Endothelial cell of umbilical vein (primary cell): Measurements from ENCODE around the gene SLC39A11. TPM values are rescaled to one million over a fixed set of nuclear protein-coding genes. Genes with fewer than 3 reads are reported as not detected.

Experiments
- BruUV-seq: library from RNA; stranded (reverse); fragments of 400-500 nt; replicated peaks from 2 replicates; lab custom pipeline; 2021; lab: Mats Ljungman, UMichigan
- CTCF ChIA-PET: fragments of 300-600, 350-600 bp; sonication (Branson Sonifier 250); formaldehyde crosslinking; loops from one replicate; lab custom pipeline; 2021; ENCODE audit warnings: antibody characterized with exemption, inconsistent platforms; lab: Charles Lee
- POLR2A ChIA-PET: fragments of 300-600, 350-600 bp; sonication (Branson Sonifier 250); formaldehyde crosslinking; loops from one replicate; lab custom pipeline; 2021; ENCODE audit warnings: antibody characterized with exemption, inconsistent platforms; lab: Charles Lee
- DNase-seq: peaks from one replicate; pipeline ENCODE4 v3.0.0-alpha.2; 2011; ENCODE audit warnings: low read depth, low spot score
- FAIRE-seq: peaks from 2 replicates; lab custom pipeline; 2011; peaks lifted over from hg19 to GRCh38; lab: Jason Lieb, UNC
- H2AFZ ChIP-seq: 2 replicates; pipeline ENCODE4 v1.6.0; 2012; ENCODE audit warnings: low read depth, low read length, control low read depth, inconsistent platforms
- H3K27ac ChIP-seq: 2 replicates; pipeline ENCODE4 v1.5.1; 2011; ENCODE audit warnings: low read depth, mild to moderate bottlenecking, control low read depth, low read length, moderate library complexity; ENCODE audit not compliant: insufficient read depth
- H3K27me3 ChIP-seq, 2 experiments: 2 replicates each; pipeline versions ENCODE4 v1.6.0 to v1.6.1; 2011; ENCODE audit warnings: low read length in 2 of 2, mixed read lengths in 1 of 2; ENCODE audit not compliant: control insufficient read depth in 2 of 2, insufficient read depth in 2 of 2
- H3K36me3 ChIP-seq, 2 experiments: 2 replicates in 1 of 2; 3 replicates in 1 of 2; pipeline ENCODE4 v1.5.1; 2011; ENCODE audit warnings: low read length in 2 of 2, mild to moderate bottlenecking in 1 of 2, moderate library complexity in 1 of 2; ENCODE audit not compliant: control insufficient read depth in 2 of 2, insufficient read depth in 2 of 2; ENCODE audit errors: extremely low read depth in 1 of 2
- H3K4me1 ChIP-seq: 3 replicates; pipeline ENCODE4 v1.5.1; 2011; ENCODE audit warnings: mild to moderate bottlenecking, low read length; ENCODE audit not compliant: control insufficient read depth, insufficient read depth; ENCODE audit errors: extremely low read depth
- H3K4me2 ChIP-seq: 2 replicates; pipeline ENCODE4 v1.6.1; 2011; ENCODE audit warnings: low read length, control low read depth, mixed read lengths; ENCODE audit not compliant: insufficient read depth
- H3K4me3 ChIP-seq, 3 experiments: fragments of 200-600 bp in 1 of 3; sonication (generic), shearing (Covaris generic) in 1 of 3; replicated peaks in 1 of 3; 2 replicates each; pipeline ENCODE4 v1.5.1; 2011 to 2016; ENCODE audit warnings: control low read depth in 3 of 3, low read length in 3 of 3, mild to moderate bottlenecking in 2 of 3, inconsistent platforms in 1 of 3, low read depth in 1 of 3, moderate library complexity in 1 of 3; ENCODE audit not compliant: insufficient read depth in 1 of 3
- H3K79me2 ChIP-seq: 2 replicates; pipeline ENCODE4 v1.6.0; 2012; ENCODE audit warnings: low read length, inconsistent platforms; ENCODE audit not compliant: control insufficient read depth, insufficient read depth
- H3K9ac ChIP-seq: replicated peaks from 2 replicates; pipeline ENCODE3; 2011; ENCODE audit warnings: low read length, control low read depth; ENCODE audit not compliant: insufficient read depth; ENCODE audit errors: extremely low read depth
- H3K9me1 ChIP-seq: replicated peaks from 3 replicates; pipeline ENCODE4 v1.6.0; 2011; ENCODE audit warnings: mild to moderate bottlenecking, low read length; ENCODE audit not compliant: control insufficient read depth, insufficient read depth; ENCODE audit errors: extremely low read depth
- H3K9me3 ChIP-seq: replicated peaks from 2 replicates; pipeline ENCODE4 v1.5.1; 2012; ENCODE audit warnings: low read length, inconsistent platforms; ENCODE audit not compliant: control insufficient read depth, insufficient read depth
- H4K20me1 ChIP-seq: replicated peaks from 2 replicates; pipeline ENCODE3; 2011; ENCODE audit warnings: mild to moderate bottlenecking, low read length; ENCODE audit not compliant: control insufficient read depth, insufficient read depth; ENCODE audit errors: extremely low read depth
- FOS ChIP-seq: IDR thresholded peaks from 2 replicates; pipeline ENCODE4 v1.6.1; 2011; ENCODE audit warnings: mild to moderate bottlenecking, low read length, moderate library complexity, borderline replicate concordance; ENCODE audit not compliant: insufficient read depth
- MYC ChIP-seq: IDR thresholded peaks from one replicate; pipeline ENCODE4 v1.6.1; 2011; ENCODE audit warnings: mild to moderate bottlenecking, low read depth, low read length
- dilution Hi-C: fragments of 300-500 bp; cut with MboI; formaldehyde crosslinking; loops from one replicate; pipeline ENCODE4 v1.15.0; 2019; ENCODE audit warnings: low sequenced_read_pairs; ENCODE audit not compliant: extremely low pct_ligation_motif_present
- intact Hi-C: fragments of 100-400 bp; cut with micrococcal nuclease; formaldehyde crosslinking; loops from one replicate; pipeline ENCODE4 v1.10.0; 2022
- polyA plus RNA-seq, 4 experiments: library from polyadenylated mRNA; depleted of rRNA in 3 of 4; stranded (reverse) in 3 of 4; unstranded in 1 of 4; fragments of >200 nt; gene quantifications; 2 replicates each; pipeline versions ENCODE4 v1.2.1 to v1.2.3, GENCODE V29; 2011 to 2012; ENCODE audit warnings: missing spikeins in 1 of 4
- total RNA-seq: library from RNA; stranded (reverse); gene quantifications from 2 replicates; pipeline ENCODE4 v1.2.3, GENCODE V29; 2021

The SLC39A11 gene
- total and polyA plus RNA-seq, 2 donors (not counting 3 experiments of a cell fraction or from before 2014, with no cell fraction given), result 8.1 to 11.9 TPM

DNA sequence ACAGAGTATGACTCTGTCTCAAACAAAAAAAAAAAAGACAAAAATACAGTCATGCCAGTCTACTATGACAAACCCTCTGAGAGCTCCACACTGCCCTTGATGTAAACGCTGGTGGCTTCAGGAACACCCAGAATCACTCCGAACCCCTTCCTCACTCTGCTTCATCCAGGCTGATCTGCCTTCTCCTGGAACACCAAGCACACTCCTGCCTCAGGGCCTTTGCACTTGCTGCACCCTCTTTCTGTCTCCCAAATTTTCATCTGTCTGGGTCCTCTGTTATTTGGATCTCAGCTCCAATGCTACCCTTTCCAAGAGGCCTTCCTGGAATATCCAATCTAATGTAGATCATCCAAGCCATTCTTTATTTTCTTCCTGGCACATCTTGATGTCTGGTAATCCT, 7.9 kb upstream of the SLC39A11 start:
- Histone ChIP-seq H3K9me3 (no peaks in the 10 kb centered on the region), H4K20me1 (no peaks in the 10 kb centered on the region), H3K79me2 (no peaks in the 10 kb centered on the region), H3K4me2 (no peak overlapping the region), H3K27me3 (peaks cover 0 to 3% of the 10 kb centered on the region in 2 experiments), H3K27ac (no peak overlapping the region), H2AFZ (no peak overlapping the region), H3K9me1 (no peaks in the 10 kb centered on the region), H3K36me3 (no peaks in the 10 kb centered on the region), H3K4me3 (no peak overlapping the region), H3K9ac (no peak overlapping the region), H3K4me1 (no peaks in the 10 kb centered on the region)
- no peak for TF ChIP-seq MYC
- no peak for FAIRE-seq
- intact Hi-C loops (no loop called here), dilution Hi-C loops (no loop called here)
- no TSS peak for BruUV-seq
- ChIA-PET CTCF (no interaction called here), POLR2A (no interaction called here)
- DNase-seq, result no peak

DNA sequence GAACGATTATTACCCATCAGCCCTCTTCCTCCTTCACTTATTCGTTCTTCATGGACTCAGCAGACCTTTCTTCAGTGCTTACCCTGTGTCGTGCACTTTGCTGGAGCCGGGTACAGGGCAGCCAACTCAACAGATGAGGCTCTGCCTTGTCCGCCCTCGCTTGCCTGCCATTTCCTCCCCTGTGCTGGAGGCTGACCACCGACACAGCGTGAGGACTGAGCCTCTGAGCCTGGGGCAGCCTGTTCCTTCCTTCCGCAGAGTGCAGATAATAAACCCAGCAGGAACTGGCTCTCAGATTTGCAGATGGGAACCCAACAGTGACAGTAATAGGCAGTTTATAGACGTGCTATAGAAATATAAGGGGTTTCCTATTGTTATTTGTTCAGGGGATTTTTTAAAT, 7.0 kb upstream of the SLC39A11 start:
- H3K4me1 ChIP-seq, result no peaks in the 10 kb centered on the region
- no peak overlapping the region for H3K4me3 ChIP-seq
- H3K9me1 ChIP-seq, result no peaks in the 10 kb centered on the region
- dilution Hi-C loops (no loop called here), intact Hi-C loops (no loop called here)
- H3K36me3 ChIP-seq, result no peaks in the 10 kb centered on the region
- CTCF ChIA-PET, result no interaction called here
- TF ChIP-seq FOS, result no peak
- TF ChIP-seq MYC, result no peak
- no peaks in the 10 kb centered on the region for H3K9me3 ChIP-seq
- no peaks in the 10 kb centered on the region for H4K20me1 ChIP-seq
- H3K9ac ChIP-seq, result no peak overlapping the region
- no peaks in the 10 kb centered on the region for H3K79me2 ChIP-seq
- FAIRE-seq (no peak), DNase-seq (no peak)
- no peak overlapping the region for H3K4me2 ChIP-seq
- BruUV-seq, result no TSS peak
- no peak overlapping the region for H2AFZ ChIP-seq
- POLR2A ChIA-PET, result no interaction called here
- H3K27ac ChIP-seq, result no peak overlapping the region
- H3K27me3 ChIP-seq, result peaks cover 0 to 3% of the 10 kb centered on the region in 2 experiments
